Upper lobe of right lung (tissue), 1 donor: ENCODE data around the gene KLK4. TPM values are rescaled to one million over a fixed set of nuclear protein-coding genes. Genes with fewer than 3 reads are reported as not detected.

Experiments used
- ATAC-seq: fragments of 200-7000 bp; cut with Tn5 transposase; one replicate; pipeline ENCODE4 v1.9.1; 2020; ENCODE audit warnings: mild to moderate bottlenecking, moderate library complexity
- DNase-seq: peaks from one replicate; pipeline ENCODE4 v3.0.0-alpha.2; 2020
- H3K27ac ChIP-seq: fragments of 200-600 bp; one replicate; pipeline ENCODE4 v1.8.0; 2022
- H3K27me3 ChIP-seq: fragments of 200-600 bp; one replicate; pipeline ENCODE4 v1.8.0; 2022; ENCODE audit warnings: mild to moderate bottlenecking
- H3K36me3 ChIP-seq: fragments of 200-600 bp; one replicate; pipeline ENCODE4 v1.8.0; 2022
- H3K4me1 ChIP-seq: fragments of 200-600 bp; one replicate; pipeline ENCODE4 v1.8.0; 2022
- H3K4me3 ChIP-seq: fragments of 200-600 bp; one replicate; pipeline ENCODE4 v1.8.0; 2022; ENCODE audit warnings: mild to moderate bottlenecking
- H3K9me3 ChIP-seq: fragments of 200-600 bp; one replicate; pipeline ENCODE4 v1.8.0; 2022
- intact Hi-C: fragments of 100-400 bp; cut with DNase I; formaldehyde crosslinking; loops from one replicate; pipeline ENCODE4 v1.11.0; 2022
- total RNA-seq: library from RNA; stranded (reverse); fragmentation: NEBNext Ultra II Directional; extraction: Animal tissue kit (Norgen Biotek cat#: 25700); gene quantifications from one replicate; pipeline ENCODE4 v1.2.1, GENCODE V29; 2021
- TF ChIP-seq, protein P1 (sequence below): fragments of 200-600 bp; IDR thresholded peaks from one replicate; pipeline ENCODE4 v1.8.0; 2022; ENCODE audit warnings: antibody characterized with exemption
- donor health status: DM: no; HTN: yes; CAD: no; lungs with severe emphysema.

KLK4 gene
- total RNA-seq, 1 donor from 2014 or later: not detected

DNA sequence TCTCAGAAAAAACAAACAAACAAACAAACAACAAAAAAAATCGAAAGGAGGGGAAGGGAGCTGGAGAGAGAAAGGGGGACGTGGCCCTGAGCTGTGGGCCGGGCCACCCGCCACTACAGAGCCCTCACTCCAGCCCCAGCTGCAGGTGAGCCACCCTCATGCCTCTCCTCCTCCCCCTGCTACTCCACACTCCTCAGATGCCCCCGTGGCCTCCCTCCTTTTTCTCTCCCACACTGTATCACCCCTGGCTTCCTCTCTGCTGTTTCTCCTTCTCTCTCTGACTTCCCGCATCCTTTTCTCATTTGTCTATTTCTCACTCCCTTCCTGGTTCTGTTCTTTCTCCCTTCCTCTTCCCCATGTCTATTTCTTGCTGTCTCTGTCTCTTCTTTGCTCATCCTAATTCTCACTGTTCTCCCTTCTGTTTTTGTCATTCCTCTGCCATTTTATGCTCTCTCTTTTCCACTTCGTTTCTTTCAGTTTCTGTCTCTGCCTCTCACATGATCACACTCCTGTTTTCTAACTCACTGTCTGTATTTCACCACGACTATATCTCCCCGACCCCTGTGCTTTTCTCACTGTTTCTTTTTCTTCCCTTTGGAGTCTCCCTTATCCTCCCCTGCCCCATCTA is 35.3 kb downstream of the KLK4 start:
- intact Hi-C loops: no loop called here
- DNase-seq (no peak), ATAC-seq (no peak)
- no peak overlapping the region for H3K27ac ChIP-seq
- no peaks in the 10 kb centered on the region for H3K36me3 ChIP-seq
- H3K27me3 ChIP-seq: peaks cover 68% of the 10 kb centered on the region
- TF ChIP-seq, protein P1, sequence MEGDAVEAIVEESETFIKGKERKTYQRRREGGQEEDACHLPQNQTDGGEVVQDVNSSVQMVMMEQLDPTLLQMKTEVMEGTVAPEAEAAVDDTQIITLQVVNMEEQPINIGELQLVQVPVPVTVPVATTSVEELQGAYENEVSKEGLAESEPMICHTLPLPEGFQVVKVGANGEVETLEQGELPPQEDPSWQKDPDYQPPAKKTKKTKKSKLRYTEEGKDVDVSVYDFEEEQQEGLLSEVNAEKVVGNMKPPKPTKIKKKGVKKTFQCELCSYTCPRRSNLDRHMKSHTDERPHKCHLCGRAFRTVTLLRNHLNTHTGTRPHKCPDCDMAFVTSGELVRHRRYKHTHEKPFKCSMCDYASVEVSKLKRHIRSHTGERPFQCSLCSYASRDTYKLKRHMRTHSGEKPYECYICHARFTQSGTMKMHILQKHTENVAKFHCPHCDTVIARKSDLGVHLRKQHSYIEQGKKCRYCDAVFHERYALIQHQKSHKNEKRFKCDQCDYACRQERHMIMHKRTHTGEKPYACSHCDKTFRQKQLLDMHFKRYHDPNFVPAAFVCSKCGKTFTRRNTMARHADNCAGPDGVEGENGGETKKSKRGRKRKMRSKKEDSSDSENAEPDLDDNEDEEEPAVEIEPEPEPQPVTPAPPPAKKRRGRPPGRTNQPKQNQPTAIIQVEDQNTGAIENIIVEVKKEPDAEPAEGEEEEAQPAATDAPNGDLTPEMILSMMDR: no peak
- no peaks in the 10 kb centered on the region for H3K4me1 ChIP-seq
- no peaks in the 10 kb centered on the region for H3K9me3 ChIP-seq
- no peak overlapping the region for H3K4me3 ChIP-seq

DNA sequence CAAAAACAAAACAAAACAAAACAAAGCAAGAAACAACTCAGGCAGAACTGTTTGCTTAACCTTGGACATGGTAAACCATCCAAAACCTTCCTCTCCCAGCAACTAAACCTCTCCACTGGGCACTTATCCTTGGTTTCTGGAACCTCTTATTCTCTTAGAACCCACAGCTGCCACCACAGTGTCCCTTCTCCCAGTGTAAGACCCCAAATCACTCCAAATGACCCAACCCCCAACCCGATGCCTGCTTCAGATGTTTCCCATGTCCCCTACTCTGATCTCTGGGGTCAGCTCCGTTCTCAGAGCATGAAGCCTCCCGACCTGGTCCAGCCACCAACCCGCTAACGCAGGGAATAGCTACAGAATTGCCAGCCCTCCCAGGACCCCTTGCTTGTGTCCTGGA is 37.0 kb downstream of the KLK4 start:
- intact Hi-C loops: no loop called here
- no peak overlapping the region for H3K27ac ChIP-seq
- H3K36me3 ChIP-seq: no peaks in the 10 kb centered on the region
- no peak for ATAC-seq
- H3K4me3 ChIP-seq: no peak overlapping the region
- H3K27me3 ChIP-seq: peaks cover 72% of the 10 kb centered on the region
- H3K9me3 ChIP-seq: no peaks in the 10 kb centered on the region
- no peaks in the 10 kb centered on the region for H3K4me1 ChIP-seq
- DNase-seq: no peak
- TF ChIP-seq, protein P1: no peak

DNA sequence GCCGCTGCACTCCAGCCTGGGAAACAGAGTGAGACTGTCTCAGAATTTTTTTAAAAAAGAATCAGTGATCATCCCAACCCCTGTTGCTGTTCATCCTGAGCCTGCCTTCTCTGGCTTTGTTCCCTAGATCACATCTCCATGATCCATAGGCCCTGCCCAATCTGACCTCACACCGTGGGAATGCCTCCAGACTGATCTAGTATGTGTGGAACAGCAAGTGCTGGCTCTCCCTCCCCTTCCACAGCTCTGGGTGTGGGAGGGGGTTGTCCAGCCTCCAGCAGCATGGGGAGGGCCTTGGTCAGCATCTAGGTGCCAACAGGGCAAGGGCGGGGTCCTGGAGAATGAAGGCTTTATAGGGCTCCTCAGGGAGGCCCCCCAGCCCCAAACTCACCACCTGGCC is 38.1 kb downstream of the KLK4 start, which contains the start of gene KLK2:
Gene KLK2, plus strand, starts transcription at position 384 of the 400 bp plus-strand sequence. CDS start 35 bp downstream, outside the sequence.
- intact Hi-C loops: no loop called here

DNA sequence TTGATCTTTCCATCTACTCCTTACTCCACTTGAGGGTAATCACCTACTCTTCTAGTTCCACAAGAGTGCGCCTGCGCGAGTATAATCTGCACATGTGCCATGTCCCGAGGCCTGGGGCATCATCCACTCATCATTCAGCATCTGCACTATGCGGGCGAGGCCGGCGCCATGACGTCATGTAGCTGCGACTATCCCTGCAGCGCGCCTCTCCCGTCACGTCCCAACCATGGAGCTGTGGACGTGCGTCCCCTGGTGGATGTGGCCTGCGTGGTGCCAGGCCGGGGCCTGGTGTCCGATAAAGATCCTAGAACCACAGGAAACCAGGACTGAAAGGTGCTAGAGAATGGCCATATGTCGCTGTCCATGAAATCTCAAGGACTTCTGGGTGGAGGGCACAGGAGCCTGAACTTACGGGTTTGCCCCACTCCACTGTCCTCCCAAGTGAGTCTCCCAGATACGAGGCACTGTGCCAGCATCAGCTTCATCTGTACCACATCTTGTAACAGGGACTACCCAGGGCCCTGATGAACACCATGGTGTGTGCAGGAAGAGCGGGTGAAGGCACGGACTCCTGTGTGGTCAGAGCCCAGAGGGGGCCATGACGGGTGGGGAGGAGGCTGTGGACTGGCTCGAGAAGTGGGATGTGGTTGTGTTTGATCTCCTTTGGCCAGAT is 40.6 kb downstream of the KLK4 start:
- Histone ChIP-seq H3K36me3 (no peaks in the 10 kb centered on the region), H3K27ac (no peak overlapping the region), H3K4me1 (no peaks in the 10 kb centered on the region), H3K4me3 (no peak overlapping the region), H3K27me3 (peaks cover 53% of the 10 kb centered on the region), H3K9me3 (no peaks in the 10 kb centered on the region)
- intact Hi-C loops: no loop called here
- no peak for DNase-seq
- TF ChIP-seq, protein P1: no peak
- peak; percentile 25 for ATAC-seq

More for the DNA sequence above, 38.1 kb downstream of the KLK4 start, which contains the start of gene KLK2:
- Histone ChIP-seq H3K27me3 (peaks cover 62% of the 10 kb centered on the region), H3K4me1 (no peaks in the 10 kb centered on the region), H3K4me3 (no peak within 1 kb of the TSS), H3K9me3 (no peaks in the 10 kb centered on the region), H3K36me3 (no peaks in the 10 kb centered on the region), H3K27ac (no peak within 1 kb of the TSS)
- ATAC-seq: no peak
- no peak for DNase-seq
- TF ChIP-seq, protein P1: no peak

DNA sequence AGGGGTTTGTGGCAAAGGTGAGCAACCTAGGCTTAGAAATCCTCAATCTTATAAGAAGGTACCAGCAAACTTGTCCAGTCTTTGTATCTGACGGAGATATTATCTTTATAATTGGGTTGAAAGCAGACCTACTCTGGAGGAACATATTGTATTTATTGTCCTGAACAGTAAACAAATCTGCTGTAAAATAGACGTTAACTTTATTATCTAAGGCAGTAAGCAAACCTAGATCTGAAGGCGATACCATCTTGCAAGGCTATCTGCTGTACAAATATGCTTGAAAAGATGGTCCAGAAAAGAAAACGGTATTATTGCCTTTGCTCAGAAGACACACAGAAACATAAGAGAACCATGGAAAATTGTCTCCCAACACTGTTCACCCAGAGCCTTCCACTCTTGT is 41.7 kb downstream of the KLK4 start:
- TF ChIP-seq, protein P1: no peak
- Histone ChIP-seq H3K9me3 (no peaks in the 10 kb centered on the region), H3K4me1 (no peaks in the 10 kb centered on the region), H3K4me3 (no peak overlapping the region), H3K36me3 (no peaks in the 10 kb centered on the region), H3K27me3 (peaks cover 47% of the 10 kb centered on the region), H3K27ac (no peak overlapping the region)
- ATAC-seq (no peak), DNase-seq (no peak)
- intact Hi-C loops: no loop called here
